Immature natural killer cell (primary cell): ENCODE measurements around the gene BATF2. TPM values are rescaled to one million over a fixed set of nuclear protein-coding genes. Genes with fewer than 3 reads are reported as not detected.

Experiments used
- DNase-seq, 3 donors: peaks; one replicate each; pipeline ENCODE4 v3.0.0; 2022; ENCODE audit warnings: mixed read lengths in 1 of 3
- H3K27ac Mint-ChIP-seq, 6 donors: one replicate each; pipeline ENCODE4 v1.8.0; 2020; ENCODE audit warnings: mixed read lengths in 6 of 6, mild to moderate bottlenecking in 5 of 6, inconsistent platforms in 4 of 6, moderate library complexity in 3 of 6
- H3K27me3 Mint-ChIP-seq, 3 donors: one replicate each; pipeline ENCODE4 v1.8.0; 2020 to 2021; ENCODE audit warnings: low read depth in 3 of 3, mild to moderate bottlenecking in 3 of 3, mixed read lengths in 3 of 3, moderate library complexity in 3 of 3, inconsistent platforms in 1 of 3
- H3K36me3 Mint-ChIP-seq, 3 donors: one replicate each; pipeline ENCODE4 v1.8.0; 2020; ENCODE audit warnings: mixed read lengths in 3 of 3, inconsistent platforms in 2 of 3, mild to moderate bottlenecking in 2 of 3
- H3K4me1 Mint-ChIP-seq, 2 donors: one replicate each; pipeline ENCODE4 v1.8.0; 2020; ENCODE audit warnings: inconsistent platforms in 2 of 2, mild to moderate bottlenecking in 2 of 2, mixed read lengths in 2 of 2, moderate library complexity in 1 of 2
- H3K4me3 Mint-ChIP-seq, 5 donors: one replicate each; pipeline ENCODE4 v1.8.0; 2020; ENCODE audit warnings: mild to moderate bottlenecking in 5 of 5, mixed read lengths in 5 of 5, inconsistent platforms in 3 of 5, moderate library complexity in 3 of 5
- H3K9me3 Mint-ChIP-seq, 6 donors: one replicate each; pipeline ENCODE4 v1.8.0; 2020; ENCODE audit warnings: mild to moderate bottlenecking in 6 of 6, mixed read lengths in 6 of 6, inconsistent platforms in 4 of 6, moderate library complexity in 3 of 6
- polyA plus RNA-seq, 3 donors: library from polyadenylated mRNA; unstranded; fragments of 300-500 nt; fragmentation: Illumina TruSeq; gene quantifications; one replicate each; pipeline ENCODE4 v1.2.3, GENCODE V29; 2021

The BATF2 gene
- polyA plus RNA-seq, 3 donors from 2014 or later: not detected

GRCh38 chr11:64971421-64972233 lies 25.1 kb downstream of the BATF2 start, which contains the start of gene MAJIN:
Gene MAJIN (minus strand): TSS chr11:64972108. CDS start chr11:64959405, 12,703 bp downstream.
- Mint-ChIP-seq H3K4me3 (peak within 1 kb of the TSS; percentile 43 to 73 (median 65)), H3K27ac (no peak within 1 kb of the TSS), H3K27me3 (peaks cover 0 to 18% (median 8%) of the 10 kb centered on the region in 3 donors), H3K4me1 (peaks cover 13 to 20% of the 10 kb centered on the region in 2 donors), H3K36me3 (no peaks in the 10 kb centered on the region), H3K9me3 (no peaks in the 10 kb centered on the region)
- DNase-seq: peak; percentile 70 to 81 (median 78)

DNA sequence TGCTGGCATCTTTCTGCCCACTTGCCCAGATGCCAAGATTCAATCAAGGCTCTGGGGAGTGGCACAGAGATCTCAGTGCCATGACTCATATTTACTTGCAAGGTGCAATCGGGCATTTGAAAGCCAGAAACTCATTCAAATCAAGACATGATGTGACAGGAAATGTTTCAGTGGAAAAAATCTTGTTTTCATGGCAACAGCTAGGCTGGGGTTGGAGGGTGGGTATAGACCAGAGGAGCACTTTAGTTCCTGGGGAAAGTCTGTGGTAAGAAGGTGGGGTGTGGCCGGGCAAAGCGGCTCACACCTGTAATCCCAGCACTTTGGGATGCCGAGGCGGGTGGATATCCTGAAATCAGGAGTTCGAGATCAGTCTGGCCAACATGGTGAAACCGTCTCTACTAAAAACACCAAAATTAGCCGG lies 26.0 kb downstream of the BATF2 start:
- peaks cover 13 to 20% of the 10 kb centered on the region in 2 donors for H3K4me1 Mint-ChIP-seq
- no peak overlapping the region for H3K27ac Mint-ChIP-seq
- DNase-seq: no peak
- H3K27me3 Mint-ChIP-seq: peaks cover 0 to 18% (median 8%) of the 10 kb centered on the region in 3 donors
- H3K4me3 Mint-ChIP-seq: peak overlapping the region; percentile 10 to 60 (median 41)
- no peaks in the 10 kb centered on the region for H3K36me3 Mint-ChIP-seq
- no peaks in the 10 kb centered on the region for H3K9me3 Mint-ChIP-seq

DNA sequence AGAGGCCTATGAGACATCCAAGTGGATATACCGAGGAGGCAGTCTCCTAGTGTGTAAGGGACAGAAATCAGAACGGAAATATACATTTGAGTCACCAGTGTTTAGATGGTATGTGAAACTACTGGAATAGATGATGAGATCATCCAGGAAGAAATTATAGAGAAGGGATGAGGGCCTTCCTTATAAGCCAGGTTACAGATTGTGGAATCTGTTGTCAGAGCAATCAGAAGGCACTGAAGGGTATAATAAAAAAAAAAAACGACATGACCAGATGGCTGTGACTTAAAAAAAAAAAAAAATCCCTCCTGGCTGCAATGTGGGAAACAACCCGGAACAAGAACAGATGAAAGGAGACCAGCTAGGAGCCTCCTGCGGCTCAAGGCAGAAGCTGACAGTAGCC lies 27.6 kb downstream of the BATF2 start:
- Mint-ChIP-seq H3K36me3 (no peaks in the 10 kb centered on the region), H3K4me3 (peak overlapping the region in 1 of 5 donors; percentile 43), H3K27me3 (peaks cover 0 to 12% (median 12%) of the 10 kb centered on the region in 3 donors), H3K4me1 (peaks cover 6 to 7% of the 10 kb centered on the region in 2 donors), H3K27ac (no peak overlapping the region), H3K9me3 (no peaks in the 10 kb centered on the region)
- no peak for DNase-seq

GRCh38 chr11:64967375-64967774 lies 29.4 kb downstream of the BATF2 start:
- no peak for DNase-seq
- Mint-ChIP-seq H3K4me3 (no peak overlapping the region), H3K9me3 (no peaks in the 10 kb centered on the region), H3K27ac (no peak overlapping the region), H3K36me3 (no peaks in the 10 kb centered on the region), H3K4me1 (peaks cover 5 to 7% of the 10 kb centered on the region in 2 donors), H3K27me3 (peaks cover 0 to 12% (median 11%) of the 10 kb centered on the region in 3 donors)

DNA sequence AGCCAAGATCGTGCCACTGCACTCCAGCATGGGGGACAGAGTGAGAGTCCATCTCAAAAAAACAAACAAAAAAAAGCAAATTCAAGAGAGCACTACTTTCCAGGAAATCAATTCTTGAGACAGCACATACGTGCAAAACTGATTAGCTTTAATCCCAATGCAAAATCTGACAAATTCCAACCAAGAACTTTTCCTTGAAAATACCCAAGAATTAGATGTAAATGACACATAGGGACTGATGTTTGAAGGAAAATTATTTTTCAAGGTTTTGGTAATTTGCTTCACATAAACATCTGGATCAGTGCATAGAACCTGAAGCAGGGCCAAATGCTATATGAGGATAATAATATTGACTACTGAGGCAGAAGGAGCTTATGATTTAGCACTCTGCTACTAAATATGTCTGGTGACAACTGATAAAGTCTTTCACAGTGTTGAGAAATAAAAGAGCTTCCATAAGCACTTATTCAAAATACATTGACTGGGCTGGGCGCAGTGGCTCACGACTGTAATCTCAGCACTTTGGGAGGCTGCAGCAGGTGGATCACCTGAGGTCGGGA lies 33.6 kb downstream of the BATF2 start:
- DNase-seq: no peak
- H3K4me1 Mint-ChIP-seq: no peaks in the 10 kb centered on the region
- H3K9me3 Mint-ChIP-seq: no peaks in the 10 kb centered on the region
- peaks cover 0 to 3% (median 3%) of the 10 kb centered on the region in 3 donors for H3K27me3 Mint-ChIP-seq
- H3K27ac Mint-ChIP-seq: no peak overlapping the region
- no peak overlapping the region for H3K4me3 Mint-ChIP-seq
- H3K36me3 Mint-ChIP-seq: no peaks in the 10 kb centered on the region

- Mint-ChIP-seq H3K36me3 (no peaks in the 10 kb centered on the region), H3K27ac (no peak overlapping the region), H3K4me3 (no peak overlapping the region), H3K27me3 (peaks cover 0 to 3% (median 3%) of the 10 kb centered on the region in 3 donors), H3K4me1 (no peaks in the 10 kb centered on the region), H3K9me3 (no peaks in the 10 kb centered on the region)
- no peak for DNase-seq
Measured at GRCh38 chr11:64960719-64961118, 36.1 kb downstream of the BATF2 start.

GRCh38 chr11:64959498-64959897 lies 37.3 kb downstream of the BATF2 start:
- H3K4me1 Mint-ChIP-seq: no peaks in the 10 kb centered on the region
- no peaks in the 10 kb centered on the region for H3K36me3 Mint-ChIP-seq
- no peak for DNase-seq
- no peak overlapping the region for H3K27ac Mint-ChIP-seq
- H3K27me3 Mint-ChIP-seq: peaks cover 0 to 3% (median 0%) of the 10 kb centered on the region in 3 donors
- H3K9me3 Mint-ChIP-seq: no peaks in the 10 kb centered on the region
- H3K4me3 Mint-ChIP-seq: no peak overlapping the region

- H3K27ac Mint-ChIP-seq: no peak overlapping the region
- DNase-seq: no peak
- no peak overlapping the region for H3K4me3 Mint-ChIP-seq
- peaks cover 0 to 2% (median 0%) of the 10 kb centered on the region in 3 donors for H3K27me3 Mint-ChIP-seq
- no peaks in the 10 kb centered on the region for H3K36me3 Mint-ChIP-seq
- no peaks in the 10 kb centered on the region for H3K4me1 Mint-ChIP-seq
- no peaks in the 10 kb centered on the region for H3K9me3 Mint-ChIP-seq
Measured at GRCh38 chr11:64954201-64954600, 42.6 kb downstream of the BATF2 start.

DNA sequence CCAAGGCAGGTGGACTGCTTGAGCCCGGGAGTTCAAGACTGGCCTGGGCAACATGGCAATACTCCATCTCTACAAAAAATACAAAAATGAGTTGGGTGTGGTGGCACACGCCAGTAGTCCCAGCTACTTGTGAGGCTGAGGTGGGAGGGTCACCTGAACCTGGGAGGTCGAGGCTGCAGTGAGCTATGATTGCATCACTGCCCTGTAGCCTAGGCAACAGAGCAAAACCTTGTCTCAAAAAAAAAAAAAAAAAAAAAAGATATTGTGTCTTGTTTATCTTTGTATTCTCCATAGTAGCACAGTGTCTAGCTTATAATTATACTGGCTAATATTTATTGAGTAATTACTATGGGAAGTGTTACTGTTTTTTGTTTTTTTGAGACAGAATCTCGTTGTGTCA lies 45.2 kb downstream of the BATF2 start:
- Mint-ChIP-seq H3K36me3 (no peaks in the 10 kb centered on the region), H3K27ac (no peak overlapping the region), H3K4me1 (no peaks in the 10 kb centered on the region), H3K27me3 (peaks cover 0 to 2% (median 2%) of the 10 kb centered on the region in 3 donors), H3K4me3 (no peak overlapping the region), H3K9me3 (no peaks in the 10 kb centered on the region)
- DNase-seq: no peak

DNA sequence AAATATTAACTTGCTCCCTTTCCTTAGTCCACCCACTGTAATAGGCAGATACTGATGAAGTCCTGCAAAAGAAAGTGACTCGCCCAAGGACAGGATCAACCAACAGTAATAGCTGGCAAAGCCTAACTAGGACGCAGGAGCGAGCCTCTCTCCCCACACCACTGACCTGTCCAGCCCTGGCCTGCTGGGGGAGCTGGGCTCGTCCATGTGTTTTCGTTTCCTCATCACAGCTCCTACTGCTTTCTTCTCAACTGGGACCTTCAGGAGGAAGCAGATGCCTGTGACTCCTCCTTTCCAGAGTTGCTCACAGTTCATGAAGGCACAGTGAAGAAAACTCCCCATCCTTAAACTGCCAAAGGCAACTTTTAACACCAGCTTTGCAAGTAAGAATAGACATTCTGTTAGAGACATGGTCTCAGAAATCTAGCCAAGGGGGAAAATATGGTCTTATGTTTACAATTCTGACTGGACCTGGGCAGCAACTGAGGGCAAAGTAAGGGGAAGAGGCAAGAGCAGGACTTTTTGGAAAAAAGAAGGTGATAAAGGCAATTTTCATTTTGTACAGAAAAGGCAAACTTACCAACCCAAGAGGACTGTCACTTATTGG lies 49.5 kb downstream of the BATF2 start:
- no peak overlapping the region for H3K4me3 Mint-ChIP-seq

More for the DNA sequence above, 49.5 kb downstream of the BATF2 start:
- Mint-ChIP-seq H3K36me3 (no peaks in the 10 kb centered on the region), H3K4me1 (no peaks in the 10 kb centered on the region), H3K27me3 (peaks cover 0 to 4% (median 2%) of the 10 kb centered on the region in 3 donors), H3K9me3 (no peaks in the 10 kb centered on the region), H3K27ac (no peak overlapping the region)
- no peak for DNase-seq

Other genes with a start within 250 kb of the BATF2 start
- gene PYGM, start 237.0 kb downstream of the BATF2 start, polyA plus RNA-seq: 1 to 10 TPM in 1 of 3 donors, under 1 TPM in 1, not detected in 1; 0.63 to 1.1 TPM
- gene SF1, start 218.4 kb downstream of the BATF2 start, polyA plus RNA-seq: 100 to 1,000 TPM in 1 of 3 donors, 10 to 100 TPM in 2; 51.1 to 142 (median 56.3) TPM
- gene MAP4K2, start 193.8 kb downstream of the BATF2 start, polyA plus RNA-seq: 10 to 100 TPM in 2 of 3 donors, 1 to 10 TPM in 1; 9.2 to 16.4 (median 15.9) TPM
- gene MEN1, start 186.4 kb downstream of the BATF2 start, polyA plus RNA-seq: 10 to 100 TPM; 15.3 to 36.1 (median 27.1) TPM
- under 1 TPM in 2 of 3 donors, not detected in 1; 0.13 to 0.22 TPM for gene CDC42BPG, start 152.3 kb downstream of the BATF2 start, polyA plus RNA-seq
- gene EHD1, start 118.3 kb downstream of the BATF2 start, polyA plus RNA-seq: 100 to 1,000 TPM; 136 to 247 (median 160) TPM
- gene ATG2A, start 79.8 kb downstream of the BATF2 start, polyA plus RNA-seq: 10 to 100 TPM in 1 of 3 donors, 1 to 10 TPM in 2; 3.7 to 10.0 (median 6.7) TPM
- 10 to 100 TPM in 2 of 3 donors, 1 to 10 TPM in 1; 7.8 to 14.6 (median 14.0) TPM for gene PPP2R5B, start 72.3 kb downstream of the BATF2 start, polyA plus RNA-seq
- not detected for gene GPHA2, start 61.1 kb downstream of the BATF2 start, polyA plus RNA-seq
- gene MAJIN, start 24.9 kb downstream of the BATF2 start, polyA plus RNA-seq: not detected
- gene ARL2, start 17.2 kb upstream of the BATF2 start, polyA plus RNA-seq: 100 to 1,000 TPM in 1 of 3 donors, 10 to 100 TPM in 2; 79.1 to 101 (median 80.1) TPM
- 10 to 100 TPM; 14.5 to 20.6 (median 19.9) TPM for gene SNX15, start 30.5 kb upstream of the BATF2 start, polyA plus RNA-seq
- 10 to 100 TPM in 1 of 3 donors, 1 to 10 TPM in 2; 3.8 to 11.7 (median 9.2) TPM for gene SAC3D1, start 44.2 kb upstream of the BATF2 start, polyA plus RNA-seq
- gene NAALADL1, start 61.6 kb upstream of the BATF2 start, polyA plus RNA-seq: 100 to 1,000 TPM in 1 of 3 donors, 10 to 100 TPM in 2; 64.4 to 103 (median 88.7) TPM
- 1 to 10 TPM; 1.8 to 2.9 (median 2.4) TPM for gene CDCA5, start 87.1 kb upstream of the BATF2 start, polyA plus RNA-seq
- gene ZFPL1, start 87.3 kb upstream of the BATF2 start, polyA plus RNA-seq: 10 to 100 TPM; 28.3 to 31.2 (median 29.8) TPM
- 100 to 1,000 TPM in 1 of 3 donors, 10 to 100 TPM in 2; 70.3 to 102 (median 87.7) TPM for gene VPS51, start 99.2 kb upstream of the BATF2 start, polyA plus RNA-seq
- 10 to 100 TPM; 12.8 to 16.8 (median 15.4) TPM for gene TM7SF2, start 114.9 kb upstream of the BATF2 start, polyA plus RNA-seq
- gene ZNHIT2, start 120.7 kb upstream of the BATF2 start, polyA plus RNA-seq: 10 to 100 TPM; 15.5 to 25.8 (median 23.9) TPM
- 1,000 to 10,000 TPM in 1 of 3 donors, 100 to 1,000 TPM in 2; 576 to 1,241 (median 681) TPM for gene FAU, start 125.2 kb upstream of the BATF2 start, polyA plus RNA-seq
- 100 to 1,000 TPM in 2 of 3 donors, 10 to 100 TPM in 1; 98.3 to 113 (median 105) TPM for gene MRPL49, start 125.3 kb upstream of the BATF2 start, polyA plus RNA-seq
- 10 to 100 TPM in 1 of 3 donors, 1 to 10 TPM in 2; 2.3 to 21.8 (median 7.7) TPM for gene SYVN1, start 137.5 kb upstream of the BATF2 start, polyA plus RNA-seq
- not detected for gene SPDYC, start 173.3 kb upstream of the BATF2 start, polyA plus RNA-seq
- 100 to 1,000 TPM; 124 to 155 (median 148) TPM for gene CAPN1, start 185.0 kb upstream of the BATF2 start, polyA plus RNA-seq